Testis (tissue), 3 donors: ENCODE results near the gene RCCD1. TPM values are rescaled to one million over a fixed set of nuclear protein-coding genes. Genes with fewer than 3 reads are reported as not detected.

ENCODE experiments used
- DNase-seq: peaks from one replicate; pipeline ENCODE4 v3.0.0-alpha.2; 2019
- H3K27ac ChIP-seq, 2 donors: fragments of 200-600 bp; sonication (generic); one replicate each; pipeline ENCODE4 v1.5.1; 2019
- H3K27me3 ChIP-seq: fragments of 200-600 bp; sonication (generic); one replicate; pipeline ENCODE4 v1.5.1; 2019
- H3K36me3 ChIP-seq: fragments of 200-600 bp; sonication (generic); one replicate; pipeline ENCODE4 v1.5.1; 2017; ENCODE audit warnings: low read depth; ENCODE audit errors: missing control alignments
- H3K4me1 ChIP-seq: fragments of 200-600 bp; sonication (generic); one replicate; pipeline ENCODE4 v1.5.1; 2019
- H3K4me3 ChIP-seq, 2 donors: fragments of 200-600 bp; sonication (generic); one replicate each; pipeline ENCODE4 v1.5.1; 2017 to 2019
- H3K9me3 ChIP-seq: fragments of 200-600 bp; sonication (generic); one replicate; pipeline ENCODE4 v1.5.1; 2017
- POLR2A ChIP-seq: fragments of 450-650 bp; IDR thresholded peaks from one replicate; pipeline ENCODE4 v1.6.1; 2017; ENCODE audit warnings: antibody characterized with exemption, mild to moderate bottlenecking, moderate library complexity
- WGBS, 2 donors: methylation state at CpG; one replicate each; pipeline ENCODE4 v1.1.5; 2018; 5-methylcytosine and 5-hydroxymethylcytosine counted together
- intact Hi-C: fragments of 100-400 bp; cut with DNase I; formaldehyde crosslinking; loops from one replicate; pipeline ENCODE4 v1.15.1; 2023; ENCODE audit warnings: low total_unique reads
- polyA plus RNA-seq: library from polyadenylated mRNA; stranded (reverse); fragments of 350-450 nt; fragmentation: Illumina TruSeq; extraction: RNeasy Lipid Tissue Mini Kit (QIAGEN cat#74804); gene quantifications from one replicate; pipeline ENCODE4 v1.2.3, GENCODE V29; 2014; ENCODE audit warnings: low read depth, low replicate concordance; ENCODE audit not compliant: insufficient read depth
- total RNA-seq, 2 donors: library from RNA; depleted of rRNA; stranded (reverse); fragments of >200 nt; gene quantifications; one replicate each; pipeline ENCODE4 v1.2.3, GENCODE V29; 2016
- TF ChIP-seq, protein P1 (sequence below), 3 experiments: fragments of 450-650 bp in 2 of 3; fragments of 200-600 bp in 1 of 3; sonication (generic) in 1 of 3; IDR thresholded peaks; one replicate each; pipeline ENCODE4 v1.5.1; 2016 to 2019; ENCODE audit warnings: antibody characterized with exemption in 3 of 3, mild to moderate bottlenecking in 2 of 3, moderate library complexity in 1 of 3

RCCD1 gene
- total and polyA plus RNA-seq, 3 donors from 2014 or later = 17.5 to 21.1 (median 17.5) TPM

- H3K4me3 ChIP-seq = no peak overlapping the region
- H3K36me3 ChIP-seq = no peaks in the 10 kb centered on the region
- no peak for TF ChIP-seq POLR2A
- TF ChIP-seq, protein P1, sequence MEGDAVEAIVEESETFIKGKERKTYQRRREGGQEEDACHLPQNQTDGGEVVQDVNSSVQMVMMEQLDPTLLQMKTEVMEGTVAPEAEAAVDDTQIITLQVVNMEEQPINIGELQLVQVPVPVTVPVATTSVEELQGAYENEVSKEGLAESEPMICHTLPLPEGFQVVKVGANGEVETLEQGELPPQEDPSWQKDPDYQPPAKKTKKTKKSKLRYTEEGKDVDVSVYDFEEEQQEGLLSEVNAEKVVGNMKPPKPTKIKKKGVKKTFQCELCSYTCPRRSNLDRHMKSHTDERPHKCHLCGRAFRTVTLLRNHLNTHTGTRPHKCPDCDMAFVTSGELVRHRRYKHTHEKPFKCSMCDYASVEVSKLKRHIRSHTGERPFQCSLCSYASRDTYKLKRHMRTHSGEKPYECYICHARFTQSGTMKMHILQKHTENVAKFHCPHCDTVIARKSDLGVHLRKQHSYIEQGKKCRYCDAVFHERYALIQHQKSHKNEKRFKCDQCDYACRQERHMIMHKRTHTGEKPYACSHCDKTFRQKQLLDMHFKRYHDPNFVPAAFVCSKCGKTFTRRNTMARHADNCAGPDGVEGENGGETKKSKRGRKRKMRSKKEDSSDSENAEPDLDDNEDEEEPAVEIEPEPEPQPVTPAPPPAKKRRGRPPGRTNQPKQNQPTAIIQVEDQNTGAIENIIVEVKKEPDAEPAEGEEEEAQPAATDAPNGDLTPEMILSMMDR (IDR thresholded peaks at IDR 0.05) = no peak
- H3K9me3 ChIP-seq = no peaks in the 10 kb centered on the region
- WGBS, 2 donors = 80 to 92% methylated on average over 8 of the region's 8 CpGs
- intact Hi-C loops = no loop called here
- no peak for DNase-seq
- H3K27me3 ChIP-seq = no peaks in the 10 kb centered on the region
- H3K27ac ChIP-seq = no peak overlapping the region
- H3K4me1 ChIP-seq = peaks cover 19% of the 10 kb centered on the region
Measured at GRCh38 chr15:90959028-90959595, 4.4 kb downstream of the RCCD1 start.

DNA sequence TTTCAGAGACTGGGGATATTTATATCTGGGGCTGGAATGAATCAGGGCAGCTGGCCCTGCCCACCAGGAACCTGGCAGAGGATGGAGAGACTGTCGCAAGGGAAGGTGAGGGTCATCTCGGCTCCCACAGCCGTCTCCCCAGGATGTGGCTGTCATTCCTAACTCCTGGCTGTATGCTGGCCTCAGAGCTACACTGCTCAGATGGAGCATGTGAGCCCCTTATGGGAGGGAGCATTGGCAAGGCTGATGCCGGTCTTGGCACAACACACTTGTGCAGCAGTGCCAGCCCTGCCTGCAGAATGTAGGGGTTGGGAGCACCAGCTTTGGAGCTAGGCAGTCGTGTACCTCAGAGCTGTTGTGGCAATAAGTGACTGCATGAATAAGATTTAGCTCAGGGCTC, 5.2 kb downstream of the RCCD1 start:
- Histone ChIP-seq H3K4me1 (peaks cover 19% of the 10 kb centered on the region), H3K27me3 (no peaks in the 10 kb centered on the region), H3K36me3 (no peaks in the 10 kb centered on the region), H3K4me3 (no peak overlapping the region), H3K9me3 (no peaks in the 10 kb centered on the region), H3K27ac (no peak overlapping the region)
- DNase-seq = no peak
- intact Hi-C loops = no loop called here
- WGBS, 2 donors = 66 to 82% methylated on average over 3 to 5 of the region's 5 CpGs
- TF ChIP-seq POLR2A = no peak
- TF ChIP-seq, protein P1 (IDR thresholded peaks at IDR 0.05) = no peak

GRCh38 chr15:90960298-90961091, 5.8 kb downstream of the RCCD1 start:
- peaks cover 14% of the 10 kb centered on the region for H3K4me1 ChIP-seq
- no peak overlapping the region for H3K27ac ChIP-seq
- H3K4me3 ChIP-seq = no peak overlapping the region
- no peak for DNase-seq
- WGBS, 2 donors = 84 to 86% methylated on average over 17 to 20 of the region's 20 CpGs
- no peaks in the 10 kb centered on the region for H3K27me3 ChIP-seq
- H3K9me3 ChIP-seq = no peaks in the 10 kb centered on the region
- no peaks in the 10 kb centered on the region for H3K36me3 ChIP-seq
- TF ChIP-seq, protein P1 (IDR thresholded peaks at IDR 0.05) = no peak
- no peak for TF ChIP-seq POLR2A
- intact Hi-C loops = no loop called here

GRCh38 chr15:90962021-90962420, 7.3 kb downstream of the RCCD1 start:
- Histone ChIP-seq H3K4me3 (no peak overlapping the region), H3K4me1 (peaks cover 7% of the 10 kb centered on the region), H3K9me3 (no peaks in the 10 kb centered on the region), H3K27me3 (no peaks in the 10 kb centered on the region), H3K27ac (no peak overlapping the region), H3K36me3 (no peaks in the 10 kb centered on the region)
- no peak for DNase-seq
- intact Hi-C loops = no loop called here
- no peak for TF ChIP-seq POLR2A
- TF ChIP-seq, protein P1 (IDR thresholded peaks at IDR 0.05) = no peak
- WGBS, 2 donors = 84 to 87% methylated on average over 4 of the region's 4 CpGs

DNA sequence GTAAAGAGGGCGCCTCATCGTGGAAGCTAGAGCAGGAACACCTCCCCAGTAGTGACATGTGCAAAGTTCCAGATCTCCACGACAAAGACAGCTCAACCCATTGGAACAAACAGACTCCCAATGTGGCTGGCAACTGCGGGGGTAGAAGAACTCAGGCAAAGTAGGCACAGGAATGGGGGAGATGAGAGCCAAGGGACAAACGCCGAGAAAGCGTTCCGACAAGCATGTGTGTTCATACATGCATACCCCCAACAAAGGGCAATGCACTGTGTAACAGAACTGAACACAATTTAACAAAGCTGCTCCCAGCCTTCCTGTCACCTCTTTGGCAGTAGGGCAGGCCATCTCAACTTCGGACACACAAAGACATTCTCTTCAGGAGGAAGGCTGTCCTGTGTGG, 11.6 kb downstream of the RCCD1 start:
- intact Hi-C loops = no loop called here
- Histone ChIP-seq H3K4me1 (no peaks in the 10 kb centered on the region), H3K4me3 (no peak overlapping the region), H3K36me3 (no peaks in the 10 kb centered on the region), H3K9me3 (no peaks in the 10 kb centered on the region), H3K27me3 (no peaks in the 10 kb centered on the region), H3K27ac (no peak overlapping the region)
- WGBS, 2 donors = 90 to 93% methylated on average over 9 of the region's 9 CpGs
- no peak for DNase-seq
- TF ChIP-seq, protein P1 (IDR thresholded peaks at IDR 0.05) = no peak
- TF ChIP-seq POLR2A = no peak
